ENCODE data around the gene TFR2.
A peak's percentile ranks its signal among the peaks of the same experiment; 100 is the strongest.

GRCh38 chr7:100611983-100612729 lies 29.2 kb downstream of the TFR2 start, which contains the start of gene MOSPD3:
- peak; percentile 69 for TF ChIP-seq POLR2A (IDR thresholded peaks at IDR 0.05; ENCODE audit: low read depth, low read length)
- no peak for TF ChIP-seq CTCF (IDR thresholded peaks at IDR 0.05; ENCODE audit: extremely low read depth in 1 of 2, insufficient read depth in 1 of 2, low read depth in 1 of 2, low read length in 2 of 2)
- TF ChIP-seq MYC (IDR thresholded peaks at IDR 0.05; ENCODE audit: low read depth, low read length) = no peak
- TF ChIP-seq MAX (IDR thresholded peaks at IDR 0.05; ENCODE audit: insufficient read depth, insufficient read length) = no peak
